Measurements from ENCODE around the gene CIRBP.

The CIRBP gene

DNA sequence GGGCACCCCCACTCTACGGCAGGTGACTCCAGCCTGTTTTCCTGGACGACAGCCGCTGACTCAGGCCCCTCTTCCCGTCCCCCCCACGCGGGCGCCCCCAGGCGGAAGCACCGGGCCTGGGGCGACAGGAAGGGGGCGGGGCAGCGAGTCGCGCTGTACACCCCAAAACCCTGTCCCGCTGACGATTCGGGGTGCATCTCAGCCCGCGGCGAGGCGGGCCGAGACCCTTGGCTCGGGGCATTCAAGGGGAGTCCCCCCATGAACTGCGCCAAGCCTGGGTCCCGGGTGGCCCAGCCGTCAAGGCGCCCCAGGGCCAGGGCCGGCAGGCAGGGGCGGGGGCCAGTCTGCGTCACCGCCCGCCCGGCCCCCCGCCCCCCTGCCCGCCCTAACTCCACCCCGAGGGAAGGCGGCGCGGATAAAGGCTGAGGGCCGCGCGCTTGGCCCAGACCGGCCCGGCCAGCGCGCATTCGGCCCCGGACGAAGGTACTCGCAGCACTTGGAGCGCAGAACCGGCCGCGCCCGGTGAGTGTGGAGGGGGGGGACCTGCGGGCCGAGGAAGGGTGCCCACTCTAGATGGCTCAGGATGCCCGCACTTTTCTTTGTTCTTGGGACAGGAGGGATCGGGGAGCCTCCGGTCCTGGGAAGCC is 20.9 kb upstream of the CIRBP start, which contains the start of gene MIDN:
Gene MIDN (plus strand): TSS at position 445 of the 647 bp plus-strand sequence. CDS start 1,714 bp downstream, outside the sequence.
- peak within 1 kb of the TSS; percentile 93 for H3K9ac ChIP-seq (ENCODE audit: low read length)
- peak within 1 kb of the TSS; percentile 70 for H3K4me2 ChIP-seq (ENCODE audit: low read length)
- no peak within 1 kb of the TSS for H2AFZ ChIP-seq (ENCODE audit: low read depth, low read length)
- peaks cover 22% of the 10 kb centered on the region for H3K36me3 ChIP-seq (replicated peaks; ENCODE audit: low read depth, low read length)
- peaks cover under 1% of the 10 kb centered on the region; the same call in 1 of the 2 replicates for H4K20me1 ChIP-seq (ENCODE audit: insufficient read depth, low read length)
- peak within 1 kb of the TSS; percentile 81 for H3K27ac ChIP-seq (ENCODE audit: low read length)
- no peaks in the 10 kb centered on the region for H3K27me3 ChIP-seq (ENCODE audit: low read depth, low read length)
- H3K4me3 ChIP-seq (ENCODE audit: low read length) = peak within 1 kb of the TSS; percentile 78
- H3K79me2 ChIP-seq (ENCODE audit: low read length) = peaks cover 36% of the 10 kb centered on the region
- TF ChIP-seq EZH2phosphoT487 (IDR thresholded peaks at IDR 0.05; ENCODE audit: low read depth) (no peak), CTCF (IDR thresholded peaks at IDR 0.05; ENCODE audit: low read depth, low read length) (peak; percentile 60)
- no peaks in the 10 kb centered on the region for H3K9me3 ChIP-seq (ENCODE audit: insufficient read depth, low read length)
- peaks cover 33% of the 10 kb centered on the region for H3K4me1 ChIP-seq (ENCODE audit: low read length)

- H3K4me2 ChIP-seq (ENCODE audit: low read length) = peak overlapping the region; percentile 70
- peaks cover 7% of the 10 kb centered on the region; the same call in 1 of the 2 replicates for H4K20me1 ChIP-seq (ENCODE audit: insufficient read depth, low read length)
- H3K4me1 ChIP-seq (ENCODE audit: low read length) = peaks cover 38% of the 10 kb centered on the region
- TF ChIP-seq EZH2phosphoT487 (IDR thresholded peaks at IDR 0.05; ENCODE audit: low read depth) = no peak
- peak; percentile 85 for TF ChIP-seq CTCF (IDR thresholded peaks at IDR 0.05; ENCODE audit: low read depth, low read length)
- H3K79me2 ChIP-seq (ENCODE audit: low read length) = peaks cover 42% of the 10 kb centered on the region
- no peaks in the 10 kb centered on the region for H3K27me3 ChIP-seq (ENCODE audit: low read depth, low read length)
- H3K4me3 ChIP-seq (ENCODE audit: low read length) = peak overlapping the region; percentile 78
- H3K27ac ChIP-seq (ENCODE audit: low read length) = peak overlapping the region; percentile 81
- peak overlapping the region; percentile 93 for H3K9ac ChIP-seq (ENCODE audit: low read length)
- H3K36me3 ChIP-seq (replicated peaks; ENCODE audit: low read depth, low read length) = peaks cover 25% of the 10 kb centered on the region
- no peak overlapping the region for H2AFZ ChIP-seq (ENCODE audit: low read depth, low read length)
- H3K9me3 ChIP-seq (ENCODE audit: insufficient read depth, low read length) = no peaks in the 10 kb centered on the region
These were observed 20.3 kb upstream of the CIRBP start for GRCh38 chr19:1248786-1249297.

GRCh38 chr19:1249298-1249989 is 19.7 kb upstream of the CIRBP start:
- Histone ChIP-seq H3K4me1 (ENCODE audit: low read length) (peaks cover 35% of the 10 kb centered on the region), H3K9me3 (ENCODE audit: insufficient read depth, low read length) (no peaks in the 10 kb centered on the region), H3K9ac (ENCODE audit: low read length) (peak overlapping the region; percentile 98), H2AFZ (ENCODE audit: low read depth, low read length) (no peak overlapping the region), H4K20me1 (ENCODE audit: insufficient read depth, low read length) (peaks cover 11% of the 10 kb centered on the region; the same call in 1 of the 2 replicates), H3K27ac (ENCODE audit: low read length) (peak overlapping the region; percentile 92), H3K27me3 (ENCODE audit: low read depth, low read length) (no peaks in the 10 kb centered on the region), H3K79me2 (ENCODE audit: low read length) (peaks cover 48% of the 10 kb centered on the region), H3K36me3 (replicated peaks; ENCODE audit: low read depth, low read length) (peaks cover 27% of the 10 kb centered on the region), H3K4me2 (ENCODE audit: low read length) (peak overlapping the region; percentile 100), H3K4me3 (ENCODE audit: low read length) (peak overlapping the region; percentile 88)
- no peak for TF ChIP-seq CTCF (IDR thresholded peaks at IDR 0.05; ENCODE audit: low read depth, low read length)
- TF ChIP-seq EZH2phosphoT487 (IDR thresholded peaks at IDR 0.05; ENCODE audit: low read depth) = no peak

GRCh38 chr19:1249990-1250436 is 19.1 kb upstream of the CIRBP start:
- peaks cover 33% of the 10 kb centered on the region for H3K36me3 ChIP-seq (replicated peaks; ENCODE audit: low read depth, low read length)
- no peak for TF ChIP-seq EZH2phosphoT487 (IDR thresholded peaks at IDR 0.05; ENCODE audit: low read depth)
- no peak for TF ChIP-seq CTCF (IDR thresholded peaks at IDR 0.05; ENCODE audit: low read depth, low read length)

More at GRCh38 chr19:1249990-1250436, 19.1 kb upstream of the CIRBP start:
- no peaks in the 10 kb centered on the region for H3K9me3 ChIP-seq (ENCODE audit: insufficient read depth, low read length)
- peaks cover 54% of the 10 kb centered on the region for H3K79me2 ChIP-seq (ENCODE audit: low read length)
- H3K4me3 ChIP-seq (ENCODE audit: low read length) = peak overlapping the region; percentile 88
- H3K4me1 ChIP-seq (ENCODE audit: low read length) = peaks cover 29% of the 10 kb centered on the region
- peak overlapping the region; percentile 92 for H3K27ac ChIP-seq (ENCODE audit: low read length)
- peak overlapping the region; percentile 100 for H3K4me2 ChIP-seq (ENCODE audit: low read length)
- no peak overlapping the region for H2AFZ ChIP-seq (ENCODE audit: low read depth, low read length)
- H3K9ac ChIP-seq (ENCODE audit: low read length) = peak overlapping the region; percentile 98
- H4K20me1 ChIP-seq (ENCODE audit: insufficient read depth, low read length) = peaks cover 11% of the 10 kb centered on the region; the same call in 1 of the 2 replicates
- H3K27me3 ChIP-seq (ENCODE audit: low read depth, low read length) = no peaks in the 10 kb centered on the region
